Ovary (tissue), 9 donors: Measurements from ENCODE around the gene VCX2. TPM values are rescaled to one million over a fixed set of nuclear protein-coding genes. Genes with fewer than 3 reads are reported as not detected.
"Not testable (repeated sequence)": the region's sequence is repeated elsewhere in the genome, so short reads cannot be mapped to it uniquely, and the experiment has no call there.

Source experiments
- DNase-seq, 5 donors: peaks; one replicate each; pipeline ENCODE4 v3.0.0-alpha.2; 2019 to 2020
- H3K27ac ChIP-seq, 2 donors: fragments of 200-600 bp; one replicate each; pipeline versions ENCODE4 v1.5.1 to v1.8.0; 2019 to 2022
- H3K27me3 ChIP-seq: fragments of 200-600 bp; one replicate; pipeline ENCODE4 v1.8.0; 2022
- H3K36me3 ChIP-seq: fragments of 200-600 bp; sonication (generic); one replicate; pipeline ENCODE4 v1.5.1; 2019
- H3K4me1 ChIP-seq: one replicate; pipeline ENCODE4 v1.8.1; 2013; ENCODE audit warnings: mild to moderate bottlenecking, moderate library complexity; ENCODE audit not compliant: insufficient read depth
- H3K4me3 ChIP-seq: fragments of 200-600 bp; sonication (generic); one replicate; pipeline ENCODE4 v1.5.1; 2017
- H3K9me3 ChIP-seq, 2 donors: fragments of 200-600 bp in 1 of 2; sonication (generic) in 1 of 2; one replicate each; pipeline versions ENCODE4 v1.5.1 to v1.8.1; 2013 to 2019; ENCODE audit warnings: mild to moderate bottlenecking in 1 of 2, moderate library complexity in 1 of 2
- CTCF ChIP-seq, 3 donors: fragments of 450-650 bp in 2 of 3; fragments of 200-600 bp in 1 of 3; IDR thresholded peaks; one replicate each; pipeline versions ENCODE4 v1.5.1 to v1.8.0; 2016 to 2022; ENCODE audit warnings: antibody characterized with exemption in 3 of 3, mild to moderate bottlenecking in 1 of 3
- EP300 ChIP-seq: sonication (generic); formaldehyde crosslinking; IDR thresholded peaks from one replicate; pipeline ENCODE4 v1.6.1; 2017; ENCODE audit warnings: antibody characterized with exemption
- POLR2A ChIP-seq: fragments of 450-650 bp; IDR thresholded peaks from one replicate; pipeline ENCODE4 v1.6.1; 2017; ENCODE audit warnings: antibody characterized with exemption, mild to moderate bottlenecking, moderate library complexity
- WGBS, 3 donors: extraction: QIAGEN DNeasy Blood & Tissue Kit in 1 of 3; methylation state at CpG; one replicate each; pipeline versions ENCODE4 v1.1.5 to v1.1.7; 2013 to 2017; 5-methylcytosine and 5-hydroxymethylcytosine counted together
- intact Hi-C, 4 donors: fragments of 100-400 bp; cut with DNase I; formaldehyde crosslinking; loops; one replicate each; pipeline versions ENCODE4 v1.11.0 to v1.15.1; 2022 to 2023
- polyA plus RNA-seq, 2 donors: library from polyadenylated mRNA; stranded (reverse); fragments of 200-250 nt in 1 of 2; fragments of 350-450 nt in 1 of 2; fragmentation: Illumina TruSeq in 1 of 2; extraction: RNeasy Lipid Tissue Mini Kit (QIAGEN cat#74804) in 1 of 2; gene quantifications; one replicate each; pipeline ENCODE4 v1.2.3, GENCODE V29; 2013 to 2014
- total RNA-seq, 7 donors: library from RNA; depleted of rRNA in 2 of 7; stranded (reverse); fragments of >200 nt in 2 of 7; fragmentation: NEBNext Ultra II Directional in 3 of 7; extraction: Animal tissue kit (Norgen Biotek cat#: 25700) in 3 of 7; gene quantifications; one replicate each; pipeline versions ENCODE4 v1.1.0 to v1.2.4, GENCODE V29; 2016 to 2023
- donor health status: DM: no; HTN: no; CAD: no; lungs with moderate emphysema.
- donor health status: DM: no; HTN: no; CAD: no.
- donor health status: Bipolar disorder and iron deficiency.
- donor health status: DM: yes; HTN: yes; CAD: no.
- donor health status: DM: no; HTN: no; CAD: no.
- donor health status: DM: yes; HTN: yes; CAD: no.

VCX2 gene
- total and polyA plus RNA-seq, 9 donors = not detected

- DNase-seq = no peak
- H3K27ac ChIP-seq = no peak overlapping the region
- WGBS, 3 donors = 81 to 86% (median 85%) methylated on average over 5 of the region's 5 CpGs
- no peak overlapping the region for H3K4me3 ChIP-seq
- no peaks in the 10 kb centered on the region for H3K9me3 ChIP-seq
- H3K27me3 ChIP-seq = no peaks in the 10 kb centered on the region
- TF ChIP-seq EP300 = no peak
- no peak for TF ChIP-seq CTCF (IDR thresholded peaks at IDR 0.05)
- TF ChIP-seq POLR2A = no peak
- H3K4me1 ChIP-seq = no peaks in the 10 kb centered on the region
- intact Hi-C loops = no loop called here
- no peaks in the 10 kb centered on the region for H3K36me3 ChIP-seq
These were observed 32.8 kb downstream of the VCX2 start for GRCh38 chrX:8138252-8138651.

GRCh38 chrX:8126648-8127047, 44.4 kb downstream of the VCX2 start:
- Histone ChIP-seq H3K27me3 (no peaks in the 10 kb centered on the region), H3K27ac (no peak overlapping the region), H3K4me1 (no peaks in the 10 kb centered on the region), H3K36me3 (no peaks in the 10 kb centered on the region), H3K4me3 (no peak overlapping the region), H3K9me3 (no peaks in the 10 kb centered on the region)
- intact Hi-C loops = no loop called here
- WGBS, 3 donors = 52 to 67% (median 64%) methylated on average over 3 of the region's 3 CpGs
- TF ChIP-seq EP300 (no peak), POLR2A (no peak), CTCF (IDR thresholded peaks at IDR 0.05) (no peak)
- no peak for DNase-seq

GRCh38 chrX:8126092-8126491, 45.0 kb downstream of the VCX2 start:
- Histone ChIP-seq H3K9me3 (no peaks in the 10 kb centered on the region), H3K36me3 (no peaks in the 10 kb centered on the region), H3K27me3 (no peaks in the 10 kb centered on the region), H3K27ac (no peak overlapping the region), H3K4me1 (no peaks in the 10 kb centered on the region), H3K4me3 (no peak overlapping the region)
- TF ChIP-seq CTCF (IDR thresholded peaks at IDR 0.05) (no peak), EP300 (no peak), POLR2A (no peak)
- intact Hi-C loops = no loop called here
- no peak for DNase-seq
- 68 to 71% (median 69%) methylated on average over 1 of the region's 1 CpG for WGBS, 3 donors

GRCh38 chrX:8125566-8125965, 45.5 kb downstream of the VCX2 start:
- Histone ChIP-seq H3K9me3 (no peaks in the 10 kb centered on the region), H3K36me3 (no peaks in the 10 kb centered on the region), H3K27ac (no peak overlapping the region), H3K4me3 (no peak overlapping the region), H3K4me1 (no peaks in the 10 kb centered on the region), H3K27me3 (no peaks in the 10 kb centered on the region)
- intact Hi-C loops = no loop called here
- TF ChIP-seq EP300 = no peak
- TF ChIP-seq CTCF (IDR thresholded peaks at IDR 0.05) = no peak
- TF ChIP-seq POLR2A = no peak
- 79 to 92% (median 92%) methylated on average over 6 of the region's 6 CpGs for WGBS, 3 donors
- DNase-seq = no peak

GRCh38 chrX:8122538-8122937, 48.5 kb downstream of the VCX2 start:
- TF ChIP-seq CTCF (IDR thresholded peaks at IDR 0.05) = no peak
- TF ChIP-seq POLR2A = no peak
- TF ChIP-seq EP300 = no peak
- H3K9me3 ChIP-seq = no peaks in the 10 kb centered on the region
- DNase-seq = no peak
- 90 to 94% (median 92%) methylated on average over 6 of the region's 6 CpGs for WGBS, 3 donors
- intact Hi-C loops = no loop called here
- H3K4me1 ChIP-seq = no peaks in the 10 kb centered on the region
- no peak overlapping the region for H3K4me3 ChIP-seq
- no peak overlapping the region for H3K27ac ChIP-seq
- H3K36me3 ChIP-seq = no peaks in the 10 kb centered on the region
- no peaks in the 10 kb centered on the region for H3K27me3 ChIP-seq

- H3K36me3 ChIP-seq, H3K9me3 ChIP-seq, H3K4me3 ChIP-seq, H3K4me1 ChIP-seq, H3K27ac ChIP-seq, DNase-seq, H3K27me3 ChIP-seq, intact Hi-C loops: not testable (repeated sequence)
- 91 to 96% (median 94%) methylated on average over 23 of the region's 23 CpGs for WGBS, 3 donors
These were observed 49.7 kb downstream of the VCX2 start for GRCh38 chrX:8121391-8121790.
